PC-3 (cell line): ENCODE measurements around the gene MAST3. TPM values are rescaled to one million over a fixed set of nuclear protein-coding genes. Genes with fewer than 3 reads are reported as not detected.

Experiments
- ATAC-seq: fragments of 200-7000 bp; cut with Tn5 transposase; 2 replicates; pipeline ENCODE4 v1.9.1; 2020; ENCODE audit warnings: mild to moderate bottlenecking, moderate library complexity
- BruUV-seq: library from RNA; stranded (reverse); fragments of 400-500 nt; replicated peaks from 2 replicates; lab custom pipeline; 2021; lab: Mats Ljungman, UMichigan
- CTCF ChIA-PET: fragments of 300-600 bp; sonication (Branson Sonifier 250); formaldehyde crosslinking; loops from one replicate; lab custom pipeline; 2022; ENCODE audit warnings: antibody characterized with exemption; lab: Charles Lee
- POLR2A ChIA-PET: fragments of 300-600 bp; sonication (Branson Sonifier 250); formaldehyde crosslinking; loops from one replicate; lab custom pipeline; 2022; ENCODE audit warnings: antibody characterized with exemption; ENCODE audit not compliant: unreplicated experiment; lab: Charles Lee
- DNase-seq: peaks from one replicate; pipeline ENCODE4 v3.0.0-alpha.2; 2015
- H2AFZ ChIP-seq: fragments of 300-600 bp; sonication (generic); 2 replicates; pipeline ENCODE4 v1.6.0; 2016; ENCODE audit warnings: antibody characterized with exemption, low read length
- H3F3A ChIP-seq: fragments of 300-600 bp; sonication (generic); one replicate; pipeline ENCODE4 v1.6.0; 2017; ENCODE audit warnings: antibody characterized with exemption, low read length, control low read depth, mild to moderate bottlenecking; ENCODE audit not compliant: unreplicated experiment
- H3K27ac ChIP-seq: fragments of 300-600 bp; sonication (generic); 2 replicates; pipeline ENCODE4 v1.5.1; 2016; ENCODE audit warnings: mild to moderate bottlenecking, low read length
- H3K27me3 ChIP-seq: fragments of 300-600 bp; sonication (generic); 2 replicates; pipeline ENCODE4 v1.6.1; 2016; ENCODE audit warnings: low read length, mixed read lengths
- H3K36me3 ChIP-seq: fragments of 300-600 bp; sonication (generic); 2 replicates; pipeline ENCODE4 v1.6.1; 2016; ENCODE audit warnings: low read depth, mixed run types, low read length, mixed read lengths
- H3K4me1 ChIP-seq: fragments of 300-600 bp; sonication (generic); 2 replicates; pipeline ENCODE4 v1.5.1; 2016; ENCODE audit warnings: low read length; ENCODE audit not compliant: insufficient read depth
- H3K4me2 ChIP-seq: fragments of 300-600 bp; sonication (generic); 2 replicates; pipeline ENCODE4 v1.6.0; 2016; ENCODE audit warnings: low read length
- H3K4me3 ChIP-seq: fragments of 300-600 bp; sonication (generic); 2 replicates; pipeline ENCODE4 v1.5.1; 2016; ENCODE audit warnings: mild to moderate bottlenecking, low read length, mixed read lengths
- H3K79me2 ChIP-seq: fragments of 300-600 bp; sonication (generic); 2 replicates; pipeline ENCODE4 v1.6.1; 2017; ENCODE audit warnings: low read length, mixed read lengths
- H3K9ac ChIP-seq: fragments of 300-600 bp; sonication (generic); 2 replicates; pipeline ENCODE4 v1.6.0; 2016; ENCODE audit warnings: mild to moderate bottlenecking, low read length
- H3K9me2 ChIP-seq: fragments of 300-600 bp; sonication (generic); replicated peaks from 2 replicates; pipeline ENCODE4 v1.6.1; 2016; ENCODE audit warnings: mixed run types, low read length, mixed read lengths
- H3K9me3 ChIP-seq: fragments of 300-600 bp; sonication (generic); 2 replicates; pipeline ENCODE4 v1.6.1; 2016; ENCODE audit warnings: low read length, mixed read lengths
- H4K20me1 ChIP-seq: fragments of 300-600 bp; sonication (generic); 2 replicates; pipeline ENCODE4 v1.6.1; 2016; ENCODE audit warnings: low read length, mixed read lengths
- CTCF ChIP-seq: fragments of 300-600 bp; sonication (generic); conservative IDR thresholded peaks from 2 replicates; pipeline ENCODE4 v1.5.1; 2017; ENCODE audit warnings: antibody characterized with exemption, low read depth, mild to moderate bottlenecking, low read length
- EZH2 ChIP-seq: fragments of 300-600 bp; sonication (generic); IDR thresholded peaks from one replicate; pipeline ENCODE4 v1.6.1; 2017; ENCODE audit warnings: antibody characterized with exemption, mild to moderate bottlenecking, low read length; ENCODE audit not compliant: unreplicated experiment
- EZH2phosphoT487 ChIP-seq: fragments of 300-600 bp; sonication (generic); IDR thresholded peaks from 2 replicates; pipeline ENCODE4 v1.6.1; 2018; ENCODE audit warnings: mild to moderate bottlenecking, antibody characterized with exemption, low read length, borderline replicate concordance
- intact Hi-C: fragments of 100-400 bp; cut with micrococcal nuclease; formaldehyde crosslinking; loops from 2 replicates; pipeline ENCODE4 v1.9.0; 2023
- total RNA-seq: library from RNA; depleted of rRNA; stranded (reverse); fragments of >200 nt; gene quantifications from 2 replicates; pipeline ENCODE4 v1.2.3, GENCODE V29; 2014

Gene MAST3
- total RNA-seq, 1 experiment from 2014 or later = 8.1 TPM

- no peak for ATAC-seq
- no TSS peak for BruUV-seq
- TF ChIP-seq EZH2 (no peak), CTCF (no peak), EZH2phosphoT487 (no peak)
- ChIA-PET POLR2A (interaction anchor here (0.6 kb wide), 1 partner anchor 96 kb away, joined by 5 read pairs; the partner anchor contains the start of gene JUND), CTCF (no interaction called here)
- no peak for DNase-seq
- H3F3A ChIP-seq = no peaks in the 10 kb centered on the region
- no peak overlapping the region for H3K4me2 ChIP-seq
- H3K79me2 ChIP-seq = no peaks in the 10 kb centered on the region
- H3K9me3 ChIP-seq = no peaks in the 10 kb centered on the region
- no peak overlapping the region for H3K27ac ChIP-seq
- H3K4me1 ChIP-seq = no peaks in the 10 kb centered on the region
- H3K9ac ChIP-seq = no peak overlapping the region
- H3K36me3 ChIP-seq = no peaks in the 10 kb centered on the region
- H3K4me3 ChIP-seq = no peak overlapping the region
- no peaks in the 10 kb centered on the region for H3K27me3 ChIP-seq
- H3K9me2 ChIP-seq = no peaks in the 10 kb centered on the region
- no peak overlapping the region for H2AFZ ChIP-seq
- intact Hi-C loops = no loop called here
- no peaks in the 10 kb centered on the region for H4K20me1 ChIP-seq
Observed at GRCh38 chr19:18185538-18185937, 88.0 kb downstream of the MAST3 start.

DNA sequence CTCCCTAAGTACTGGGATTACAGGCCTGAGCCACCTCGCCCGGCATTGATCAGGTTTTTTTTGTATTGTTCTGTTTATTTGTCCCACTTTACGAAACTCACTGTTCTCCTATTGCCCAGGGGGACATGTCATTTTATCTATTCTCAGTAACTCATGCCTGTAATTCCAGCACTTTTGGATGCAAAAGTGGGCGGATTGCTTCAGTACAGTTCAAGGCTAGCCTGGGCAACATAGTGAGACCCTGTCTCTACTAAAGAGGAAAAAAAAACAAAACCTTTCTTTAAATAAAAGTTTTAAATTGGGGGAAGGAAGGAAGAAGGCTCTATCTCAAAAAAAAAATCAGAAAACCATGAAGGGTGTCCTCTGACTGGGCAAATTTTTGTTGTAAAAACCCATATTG is 92.7 kb downstream of the MAST3 start:
- H3K27me3 ChIP-seq = no peaks in the 10 kb centered on the region
- H3K4me1 ChIP-seq = peaks cover 13% of the 10 kb centered on the region
- H3F3A ChIP-seq = no peaks in the 10 kb centered on the region
- peaks cover 7% of the 10 kb centered on the region for H3K79me2 ChIP-seq
- H4K20me1 ChIP-seq = no peaks in the 10 kb centered on the region
- no peaks in the 10 kb centered on the region for H3K36me3 ChIP-seq
- no peak overlapping the region for H2AFZ ChIP-seq
- H3K9ac ChIP-seq = no peak overlapping the region
- TF ChIP-seq CTCF = no peak
- no peak for TF ChIP-seq EZH2
- no peak for TF ChIP-seq EZH2phosphoT487
- H3K9me3 ChIP-seq = no peaks in the 10 kb centered on the region
- POLR2A ChIA-PET = interaction anchor here (0.7 kb wide), 1 partner anchor 62 kb away, joined by 8 read pairs; no protein-coding TSS in a partner anchor
- ATAC-seq (no peak), DNase-seq (no peak)
- CTCF ChIA-PET = interaction anchor here (0.6 kb wide), 1 partner anchor 231 kb away, joined by 3 read pairs; no protein-coding TSS in a partner anchor
- intact Hi-C loops = no loop called here
- H3K27ac ChIP-seq = no peak overlapping the region
- H3K9me2 ChIP-seq = no peaks in the 10 kb centered on the region
- BruUV-seq = no TSS peak
- H3K4me2 ChIP-seq = no peak overlapping the region
- H3K4me3 ChIP-seq = no peak overlapping the region

GRCh38 chr19:18191640-18192062 is 94.1 kb downstream of the MAST3 start:
- Histone ChIP-seq H2AFZ (peak overlapping the region; percentile 72), H3K36me3 (no peaks in the 10 kb centered on the region), H3F3A (no peaks in the 10 kb centered on the region), H3K9ac (peak overlapping the region; percentile 57; the same call in 1 of the 2 replicates), H3K4me3 (peak overlapping the region; percentile 76), H3K4me2 (peak overlapping the region; percentile 91), H3K27me3 (no peaks in the 10 kb centered on the region), H3K79me2 (peaks cover 7% of the 10 kb centered on the region), H3K9me3 (no peaks in the 10 kb centered on the region), H3K4me1 (peaks cover 13% of the 10 kb centered on the region), H3K9me2 (no peaks in the 10 kb centered on the region), H4K20me1 (no peaks in the 10 kb centered on the region), H3K27ac (peak overlapping the region; percentile 26)
- BruUV-seq = no TSS peak
- CTCF ChIA-PET = interaction anchor here (0.7 to 2.2 kb wide), 6 partner anchors 17 to 137 kb away, joined by 3 to 9 read pairs (median 4); partner anchors contain the start of gene JUND
- intact Hi-C loops = loop anchor here (1.0 kb wide), 1 partner anchor 13 kb away; the partner anchor contains the start of gene RAB3A
- no peak for DNase-seq
- TF ChIP-seq EZH2 (no peak), EZH2phosphoT487 (no peak), CTCF (no peak)
- POLR2A ChIA-PET = interaction anchor here (0.5 to 0.7 kb wide), 2 partner anchors 10 to 33 kb away, joined by 4 to 9 read pairs; no protein-coding TSS in a partner anchor
- no peak for ATAC-seq
